ENCODE measurements around the gene CDKN1B. TPM values are rescaled to one million over a fixed set of nuclear protein-coding genes. Genes with fewer than 3 reads are reported as not detected.

CDKN1B gene
- total and polyA plus RNA-seq, 2 of the 13 experiments (the other 11 are each of a cell fraction or from before 2014, with no cell fraction given) = 20.1 to 37.2 TPM

DNA sequence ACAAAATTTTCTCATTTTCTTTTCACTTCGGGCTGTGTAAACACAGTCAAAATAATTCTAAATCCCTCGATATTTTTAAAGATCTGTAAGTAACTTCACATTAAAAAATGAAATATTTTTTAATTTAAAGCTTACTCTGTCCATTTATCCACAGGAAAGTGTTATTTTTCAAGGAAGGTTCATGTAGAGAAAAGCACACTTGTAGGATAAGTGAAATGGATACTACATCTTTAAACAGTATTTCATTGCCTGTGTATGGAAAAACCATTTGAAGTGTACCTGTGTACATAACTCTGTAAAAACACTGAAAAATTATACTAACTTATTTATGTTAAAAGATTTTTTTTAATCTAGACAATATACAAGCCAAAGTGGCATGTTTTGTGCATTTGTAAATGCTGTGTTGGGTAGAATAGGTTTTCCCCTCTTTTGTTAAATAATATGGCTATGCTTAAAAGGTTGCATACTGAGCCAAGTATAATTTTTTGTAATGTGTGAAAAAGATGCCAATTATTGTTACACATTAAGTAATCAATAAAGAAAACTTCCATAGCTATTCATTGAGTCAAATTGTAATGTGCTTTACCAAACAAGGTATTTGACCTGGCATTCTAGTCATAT is 4.8 kb downstream of the CDKN1B start:
- BruUV-seq (replicated peaks) = no TSS peak
- Histone ChIP-seq H3K4me1 (ENCODE audit: insufficient read depth, low read length) (peaks cover 45% of the 10 kb centered on the region), H3K36me3 (replicated peaks in 1 of 2; ENCODE audit: control insufficient read depth in 1 of 2, insufficient read depth in 2 of 2, low read length in 2 of 2) (0 out of 5 replicates have a peak, but pooled peaks cover 1 to 9% of the 10 kb centered on the region in 2 experiments), H3K79me2 (ENCODE audit: insufficient read depth, low read length) (peaks cover 74% of the 10 kb centered on the region), H3K9me3 (ENCODE audit: low read length) (no peaks in the 10 kb centered on the region), H2AFZ (ENCODE audit: low read length) (no peak overlapping the region), H3K27ac (ENCODE audit: extremely low read length, insufficient read depth, low read length) (peak overlapping the region; percentile 98), H3K4me3 (replicated peaks in 1 of 3; ENCODE audit: insufficient read depth in 1 of 3, low read depth in 2 of 3, low read length in 3 of 3) (peak overlapping the region; percentile 73 to 96 (median 85); a peak in 5 of 6 replicates), H3K4me2 (ENCODE audit: low read depth, low read length) (peak overlapping the region; percentile 89), H3K27me3 (ENCODE audit: control insufficient read depth in 1 of 2, insufficient read depth in 2 of 2, low read length in 2 of 2) (no peaks in the 10 kb centered on the region; a peak in 1 of 5 replicates), H4K20me1 (ENCODE audit: insufficient read depth, low read length) (peaks cover 15% of the 10 kb centered on the region; the same call in 1 of the 2 replicates), H3K9ac (ENCODE audit: insufficient read depth, low read depth, low read length) (peak overlapping the region; percentile 92)
- ATAC-seq = no peak
- in situ Hi-C loops (cut with HindIII; ENCODE audit: extremely low pct_ligation_motif_present, low pct_unique_long_range_greater_than_20kb) = loop anchor here (25.0 kb wide), 1 partner anchor 635 kb away; no protein-coding TSS in a partner anchor
- TF ChIP-seq NFKBIZ (CRISPR knock-in tag; IDR thresholded peaks at IDR 0.05) (no peak), ZBTB1 (CRISPR knock-in tag; IDR thresholded peaks at IDR 0.05; ENCODE audit: borderline replicate concordance) (no peak), HNRNPH1 (optimal IDR thresholded peaks at IDR 0.05; ENCODE audit: low read depth, low read length) (no peak), NFYC (CRISPR knock-in tag; IDR thresholded peaks at IDR 0.05) (no peak), IRF2 (CRISPR knock-in tag; IDR thresholded peaks at IDR 0.05) (no peak), PPARG (CRISPR knock-in tag; conservative IDR thresholded peaks at IDR 0.05) (no peak), ZNF629 (CRISPR knock-in tag; conservative IDR thresholded peaks at IDR 0.05) (no peak), XRCC5 (optimal IDR thresholded peaks at IDR 0.05; ENCODE audit: low read length) (no peak), ZNF605 (CRISPR knock-in tag; IDR thresholded peaks at IDR 0.05) (no peak), MLLT10 (CRISPR knock-in tag; IDR thresholded peaks at IDR 0.05) (no peak), ASH2L (IDR thresholded peaks at IDR 0.05; ENCODE audit: insufficient read length, low read depth, low read length) (no peak), CEBPG (CRISPR knock-in tag; IDR thresholded peaks at IDR 0.05) (0 out of 2 replicates have a peak, but pooled peaks have one; percentile 9), RAD51 (IDR thresholded peaks at IDR 0.05; ENCODE audit: borderline replicate concordance) (no peak), TMF1 (CRISPR knock-in tag; IDR thresholded peaks at IDR 0.05; ENCODE audit: low read depth) (no peak), RBM39 (IDR thresholded peaks at IDR 0.05; ENCODE audit: low read depth, low read length, poor library complexity, severe bottlenecking) (no peak), ZNF781 (CRISPR knock-in tag; IDR thresholded peaks at IDR 0.05; ENCODE audit: borderline replicate concordance, not compliant biosample characterization) (no peak), ZNF83 (CRISPR knock-in tag; IDR thresholded peaks at IDR 0.05; ENCODE audit: borderline replicate concordance) (no peak), GTF2F1 (IDR thresholded peaks at IDR 0.05; ENCODE audit: low read length) (no peak), RBFOX2 (IDR thresholded peaks at IDR 0.05; ENCODE audit: low read depth, low read length) (peak; percentile 9; the same call in 1 of the 2 replicates), ZNF772 (CRISPR knock-in tag; IDR thresholded peaks at IDR 0.05) (no peak), ZNF3 (CRISPR knock-in tag; IDR thresholded peaks at IDR 0.05) (no peak), ZNF7 (CRISPR knock-in tag; IDR thresholded peaks at IDR 0.05) (peak; percentile 53; the same call in 1 of the 2 replicates), REXO4 (CRISPR knock-in tag; IDR thresholded peaks at IDR 0.05; ENCODE audit: borderline replicate concordance) (no peak)
- TF ChIP-seq, protein P1, sequence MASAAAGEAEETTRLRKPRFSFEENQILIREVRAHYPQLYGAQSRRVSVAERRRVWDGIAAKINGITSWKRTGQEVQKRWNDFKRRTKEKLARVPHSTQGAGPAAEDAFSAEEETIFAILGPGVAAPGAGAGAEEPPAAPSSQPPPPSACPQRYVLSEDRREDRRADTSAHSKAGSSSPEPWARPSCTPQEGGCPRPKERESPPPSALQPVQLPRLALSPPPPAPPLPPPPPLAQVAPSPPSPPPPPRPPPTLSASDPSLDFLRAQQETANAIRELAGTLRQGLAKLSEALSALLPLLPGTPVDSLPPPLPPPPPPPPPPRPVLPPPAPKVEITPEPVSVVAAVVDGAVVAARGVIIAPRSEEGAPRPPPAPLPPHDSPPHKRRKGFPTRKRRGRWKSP (CRISPR knock-in tag; IDR thresholded peaks at IDR 0.05) = no peak
- ChIA-PET CTCF (ENCODE audit: low intra/inter-chr PET ratio, low total read pairs) (no interaction called here), POLR2A (interaction anchor here (0.7 to 0.8 kb wide), 2 partner anchors 13 to 15 kb away, joined by 3 read pairs; no protein-coding TSS in a partner anchor)
- no peak for FAIRE-seq
- WGBS (ENCODE audit: low lambda C conversion rate) = 20% methylated on average over 2 of the region's 2 CpGs
- DNase-seq (ENCODE audit: low spot score) = no peak
- intact Hi-C loops (cut with micrococcal nuclease; ENCODE audit: unreplicated experiment) = no loop called here
